ENCODE data around the gene UCN3. TPM values are rescaled to one million over a fixed set of nuclear protein-coding genes. Genes with fewer than 3 reads are reported as not detected.

The UCN3 gene
- total and polyA plus RNA-seq, 10 of the 15 experiments (the other 5 are each of a cell fraction or from before 2014, with no cell fraction given): not detected

- POLR2A ChIA-PET: no interaction called here
Measured at GRCh38 chr10:5381187-5381586, 16.4 kb downstream of the UCN3 start.

GRCh38 chr10:5385224-5385623, 20.5 kb downstream of the UCN3 start:
- ATAC-seq (no peak), FAIRE-seq (no peak), DNase-seq (ENCODE audit: low read depth, low spot score) (no peak)
- H3K4me2 ChIP-seq (ENCODE audit: control insufficient read depth, insufficient read depth): no peak overlapping the region
- intact Hi-C loops (cut with micrococcal nuclease; ENCODE audit: unreplicated experiment) (loop anchor here (2.0 kb wide), 1 partner anchor 536 kb away; no protein-coding TSS in a partner anchor), in situ Hi-C loops (cut with MboI) (loop anchor here (5.0 kb wide), 1 partner anchor 538 kb away; no protein-coding TSS in a partner anchor)
- ChIA-PET CTCF (interaction anchor here (2.5 kb wide), 1 partner anchor 536 kb away, joined by 20 read pairs; no protein-coding TSS in a partner anchor), POLR2A (no interaction called here), SMC1A (ENCODE audit: uncharacterized antibody, unreplicated experiment) (no interaction called here), RAD21 (ENCODE audit: unreplicated experiment) (no interaction called here)
- H3K9me3 ChIP-seq (replicated peaks; ENCODE audit: control insufficient read depth, insufficient read depth, low read length): peaks cover 2% of the 10 kb centered on the region; the same call in 2 of the 3 replicates
- H3K27ac ChIP-seq (ENCODE audit: control insufficient read depth, insufficient read depth): no peak overlapping the region
- H3K27me3 ChIP-seq (replicated peaks in 1 of 2; ENCODE audit: control insufficient read depth in 2 of 2, insufficient read depth in 2 of 2, low read length in 1 of 2): no peaks in the 10 kb centered on the region; a peak in 1 of 4 replicates
- H3K36me3 ChIP-seq (ENCODE audit: control insufficient read depth in 2 of 2, insufficient read depth in 2 of 2, low read length in 1 of 2): no peaks in the 10 kb centered on the region
- H3K9ac ChIP-seq (ENCODE audit: control insufficient read depth, insufficient read depth, low read length): no peak overlapping the region
- no TSS peak for BruUV-seq (replicated peaks)
- H3K4me1 ChIP-seq (ENCODE audit: control insufficient read depth, insufficient read depth, low read length): no peaks in the 10 kb centered on the region
- H3K79me2 ChIP-seq (ENCODE audit: control insufficient read depth, insufficient read depth, low read length): no peaks in the 10 kb centered on the region
- no peak overlapping the region for H3K4me3 ChIP-seq
- 46% methylated on average over 2 of the region's 2 CpGs for WGBS (ENCODE audit: insufficient coverage, insufficient replicate concordance, low lambda C conversion rate, missing lambda C conversion rate)
- TF ChIP-seq ZBTB40 (IDR thresholded peaks at IDR 0.05; ENCODE audit: borderline replicate concordance) (no peak), YY1 (IDR thresholded peaks at IDR 0.05; ENCODE audit: low read depth, low read length) (no peak), POLR2A (IDR thresholded peaks at IDR 0.05; ENCODE audit: low read depth, low read length) (no peak), REST (IDR thresholded peaks at IDR 0.05; ENCODE audit: low read depth, low read length) (no peak), ZNF24 (IDR thresholded peaks at IDR 0.05) (no peak), SREBF1 (IDR thresholded peaks at IDR 0.05; ENCODE audit: low read length) (no peak)
- no peak overlapping the region for H2AFZ ChIP-seq (ENCODE audit: control insufficient read depth, low read depth, low read length)
- no peaks in the 10 kb centered on the region for H4K20me1 ChIP-seq (ENCODE audit: control insufficient read depth, insufficient read depth)

More at GRCh38 chr10:5381187-5381586, 16.4 kb downstream of the UCN3 start:
- no peak overlapping the region for H3K27ac ChIP-seq (ENCODE audit: control insufficient read depth, insufficient read depth)
- H3K9ac ChIP-seq (ENCODE audit: control insufficient read depth, insufficient read depth, low read length): no peak overlapping the region
- H3K27me3 ChIP-seq (replicated peaks in 1 of 2; ENCODE audit: control insufficient read depth in 2 of 2, insufficient read depth in 2 of 2, low read length in 1 of 2): no peaks in the 10 kb centered on the region; a peak in 1 of 4 replicates
- no TSS peak for BruUV-seq (replicated peaks)
- H3K4me2 ChIP-seq (ENCODE audit: control insufficient read depth, insufficient read depth): no peak overlapping the region
- no peak overlapping the region for H2AFZ ChIP-seq (ENCODE audit: control insufficient read depth, low read depth, low read length)
- no peaks in the 10 kb centered on the region for H3K79me2 ChIP-seq (ENCODE audit: control insufficient read depth, insufficient read depth, low read length)
- ATAC-seq (no peak), FAIRE-seq (peak; percentile 92), DNase-seq (ENCODE audit: low read depth, low spot score) (no peak)
- no peak for TF ChIP-seq ZNF24 (IDR thresholded peaks at IDR 0.05)
- TF ChIP-seq MEF2B (IDR thresholded peaks at IDR 0.05; ENCODE audit: partially characterized antibody, poor library complexity, severe bottlenecking): no peak
- no peak for TF ChIP-seq CHD4 (IDR thresholded peaks at IDR 0.05)
- whole genome bisulfite sequencing (ENCODE audit: insufficient coverage, insufficient replicate concordance, low lambda C conversion rate, missing lambda C conversion rate): 60% methylated on average over 1 of the region's 2 CpGs
- intact Hi-C loops (cut with micrococcal nuclease; ENCODE audit: unreplicated experiment): no loop called here
- ChIA-PET RAD21 (ENCODE audit: unreplicated experiment) (no interaction called here), SMC1A (ENCODE audit: uncharacterized antibody, unreplicated experiment) (no interaction called here), CTCF (no interaction called here)
- no peaks in the 10 kb centered on the region for H3K9me3 ChIP-seq (replicated peaks; ENCODE audit: control insufficient read depth, insufficient read depth, low read length)
- no peak overlapping the region for H3K4me3 ChIP-seq
- no peaks in the 10 kb centered on the region for H4K20me1 ChIP-seq (ENCODE audit: control insufficient read depth, insufficient read depth)
- in situ Hi-C loops (cut with MboI): no loop called here
- H3K4me1 ChIP-seq (ENCODE audit: control insufficient read depth, insufficient read depth, low read length): no peaks in the 10 kb centered on the region
- H3K36me3 ChIP-seq (ENCODE audit: control insufficient read depth in 2 of 2, insufficient read depth in 2 of 2, low read length in 1 of 2): no peaks in the 10 kb centered on the region

All from GM12878 (cell line).